BJ (cell line): ENCODE data around the gene PPP2R5C. TPM values are rescaled to one million over a fixed set of nuclear protein-coding genes. Genes with fewer than 3 reads are reported as not detected.

Experiments
- CTCF ChIA-PET: fragments of 350-600 bp; formaldehyde crosslinking; extraction: SDS; loops from one replicate; lab custom pipeline; 2021; ENCODE audit warnings: antibody characterized with exemption, inconsistent platforms; lab: Yijun Ruan, JAX
- POLR2A ChIA-PET: fragments of 300-600 bp; sonication (Branson Sonifier 250); formaldehyde crosslinking; extraction: SDS; loops from one replicate; lab custom pipeline; 2021; ENCODE audit warnings: antibody characterized with exemption; lab: Charles Lee
- DNase-seq: peaks from one replicate; pipeline ENCODE4 v3.0.0-alpha.2; 2011; ENCODE audit warnings: low read depth
- H3K27me3 ChIP-seq: 2 replicates; pipeline ENCODE4 v1.6.0; 2011; ENCODE audit warnings: low read length; ENCODE audit not compliant: control insufficient read depth, insufficient read depth
- H3K36me3 ChIP-seq: 2 replicates; pipeline ENCODE4 v1.5.1; 2011; ENCODE audit warnings: low read length; ENCODE audit not compliant: control insufficient read depth, insufficient read depth
- H3K4me3 ChIP-seq: 2 replicates; pipeline ENCODE4 v1.5.1; 2011; ENCODE audit warnings: low read depth, mild to moderate bottlenecking, control low read depth, low read length
- polyA plus RNA-seq: library from polyadenylated mRNA; depleted of rRNA; stranded (reverse); fragments of >200 nt; gene quantifications from 2 replicates; pipeline ENCODE4 v1.2.3, GENCODE V29; 2011
- TF ChIP-seq, protein P1 (sequence below): IDR thresholded peaks from 2 replicates; pipeline ENCODE4 v1.5.1; 2011; ENCODE audit warnings: low read depth, mild to moderate bottlenecking, control low read depth, inconsistent platforms, low read length, moderate library complexity; ENCODE audit not compliant: insufficient read depth

Gene PPP2R5C
- polyA plus RNA-seq, 1 experiment: 55.8 TPM

DNA sequence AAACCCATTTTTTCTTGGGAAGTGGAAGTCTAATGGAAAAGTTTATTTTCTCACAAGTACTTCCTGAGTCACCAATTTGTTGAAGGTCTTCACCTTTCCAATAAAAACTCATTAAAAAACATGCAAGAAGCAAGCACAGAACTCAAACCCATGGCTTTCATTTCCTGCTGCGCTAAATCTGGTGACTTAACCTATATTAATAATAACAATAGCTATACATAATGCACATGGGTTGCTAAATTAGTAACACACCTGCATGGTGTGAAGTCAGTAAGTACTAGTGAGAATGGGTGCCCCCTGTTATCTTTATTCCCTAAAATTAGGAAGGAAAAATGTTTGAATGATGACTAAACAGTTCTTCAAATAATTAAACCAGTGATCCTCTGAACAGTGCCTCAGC is 52.3 kb downstream of the PPP2R5C start:
- CTCF ChIA-PET: interaction anchor here (0.7 to 4.2 kb wide), 3 partner anchors 10 to 78 kb away, joined by 3 to 12 read pairs (median 4); no protein-coding TSS in a partner anchor
- DNase-seq: no peak
- POLR2A ChIA-PET: no interaction called here
- Histone ChIP-seq H3K27me3 (no peaks in the 10 kb centered on the region), H3K36me3 (peaks cover 4% of the 10 kb centered on the region; the same call in 1 of the 2 replicates), H3K4me3 (no peak overlapping the region)
- TF ChIP-seq, protein P1, sequence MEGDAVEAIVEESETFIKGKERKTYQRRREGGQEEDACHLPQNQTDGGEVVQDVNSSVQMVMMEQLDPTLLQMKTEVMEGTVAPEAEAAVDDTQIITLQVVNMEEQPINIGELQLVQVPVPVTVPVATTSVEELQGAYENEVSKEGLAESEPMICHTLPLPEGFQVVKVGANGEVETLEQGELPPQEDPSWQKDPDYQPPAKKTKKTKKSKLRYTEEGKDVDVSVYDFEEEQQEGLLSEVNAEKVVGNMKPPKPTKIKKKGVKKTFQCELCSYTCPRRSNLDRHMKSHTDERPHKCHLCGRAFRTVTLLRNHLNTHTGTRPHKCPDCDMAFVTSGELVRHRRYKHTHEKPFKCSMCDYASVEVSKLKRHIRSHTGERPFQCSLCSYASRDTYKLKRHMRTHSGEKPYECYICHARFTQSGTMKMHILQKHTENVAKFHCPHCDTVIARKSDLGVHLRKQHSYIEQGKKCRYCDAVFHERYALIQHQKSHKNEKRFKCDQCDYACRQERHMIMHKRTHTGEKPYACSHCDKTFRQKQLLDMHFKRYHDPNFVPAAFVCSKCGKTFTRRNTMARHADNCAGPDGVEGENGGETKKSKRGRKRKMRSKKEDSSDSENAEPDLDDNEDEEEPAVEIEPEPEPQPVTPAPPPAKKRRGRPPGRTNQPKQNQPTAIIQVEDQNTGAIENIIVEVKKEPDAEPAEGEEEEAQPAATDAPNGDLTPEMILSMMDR: no peak

DNA sequence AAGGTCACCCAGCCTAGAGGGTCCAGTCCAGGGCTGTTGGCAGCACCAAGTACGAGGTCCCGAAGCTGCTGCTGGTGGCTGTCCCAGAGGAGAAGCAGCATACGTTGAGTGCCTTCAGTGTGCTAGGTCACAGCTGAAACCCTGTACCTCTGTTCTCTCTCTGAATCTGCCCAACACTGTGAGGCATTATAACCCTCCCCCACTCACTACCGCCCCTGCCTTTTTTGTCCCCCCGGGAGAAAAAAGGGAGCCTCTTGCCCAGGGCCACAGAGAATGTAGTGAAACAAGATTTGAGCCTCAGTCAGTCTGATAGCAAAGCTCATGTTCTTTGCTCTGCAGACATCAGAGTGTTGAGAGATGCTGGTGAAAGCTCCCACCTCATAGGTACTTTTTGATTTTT is 53.4 kb downstream of the PPP2R5C start:
- no peaks in the 10 kb centered on the region for H3K27me3 ChIP-seq
- DNase-seq: no peak
- ChIA-PET CTCF (interaction anchor here (4.2 kb wide), 1 partner anchor 44 kb away, joined by 12 read pairs; no protein-coding TSS in a partner anchor), POLR2A (no interaction called here)
- TF ChIP-seq, protein P1: no peak
- H3K4me3 ChIP-seq: no peak overlapping the region
- peaks cover 6% of the 10 kb centered on the region for H3K36me3 ChIP-seq

GRCh38 chr14:101815994-101816393 is 54.5 kb downstream of the PPP2R5C start:
- TF ChIP-seq, protein P1: no peak
- DNase-seq: no peak
- no peak overlapping the region for H3K4me3 ChIP-seq
- H3K36me3 ChIP-seq: peaks cover 6% of the 10 kb centered on the region
- no peaks in the 10 kb centered on the region for H3K27me3 ChIP-seq
- CTCF ChIA-PET: interaction anchor here (4.2 kb wide), 1 partner anchor 45 kb away, joined by 12 read pairs; no protein-coding TSS in a partner anchor
- POLR2A ChIA-PET: interaction anchor here (0.6 kb wide), 1 partner anchor 20 kb away, joined by 3 read pairs; no protein-coding TSS in a partner anchor

DNA sequence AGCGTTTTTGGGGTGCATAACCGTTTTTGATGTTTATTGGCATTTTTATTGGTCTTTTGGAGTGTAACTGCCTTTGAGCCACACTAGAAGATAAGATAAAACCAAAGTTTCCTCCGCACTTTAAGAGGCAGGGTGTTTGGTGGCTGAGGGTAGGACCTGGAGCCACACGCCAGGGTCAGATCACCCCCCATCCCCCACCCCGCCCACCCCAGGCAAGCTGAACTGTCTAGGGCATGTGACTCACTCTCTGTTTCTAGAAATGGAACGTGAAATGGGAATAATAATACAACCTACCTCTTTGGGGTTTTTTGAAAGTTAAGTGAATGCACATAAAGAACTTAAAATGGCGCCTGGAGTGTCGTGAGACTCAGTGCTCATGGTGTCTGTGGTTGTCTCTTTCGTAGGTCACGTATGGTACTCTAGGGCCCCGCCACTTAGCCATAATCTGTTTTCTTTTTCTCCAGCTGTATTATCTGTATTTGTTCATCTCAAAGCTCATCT is 56.0 kb downstream of the PPP2R5C start:
- H3K4me3 ChIP-seq: no peak overlapping the region
- no peaks in the 10 kb centered on the region for H3K27me3 ChIP-seq
- ChIA-PET CTCF (no interaction called here), POLR2A (no interaction called here)
- DNase-seq: no peak
- TF ChIP-seq, protein P1: no peak
- H3K36me3 ChIP-seq: peaks cover 4% of the 10 kb centered on the region; the same call in 1 of the 2 replicates

DNA sequence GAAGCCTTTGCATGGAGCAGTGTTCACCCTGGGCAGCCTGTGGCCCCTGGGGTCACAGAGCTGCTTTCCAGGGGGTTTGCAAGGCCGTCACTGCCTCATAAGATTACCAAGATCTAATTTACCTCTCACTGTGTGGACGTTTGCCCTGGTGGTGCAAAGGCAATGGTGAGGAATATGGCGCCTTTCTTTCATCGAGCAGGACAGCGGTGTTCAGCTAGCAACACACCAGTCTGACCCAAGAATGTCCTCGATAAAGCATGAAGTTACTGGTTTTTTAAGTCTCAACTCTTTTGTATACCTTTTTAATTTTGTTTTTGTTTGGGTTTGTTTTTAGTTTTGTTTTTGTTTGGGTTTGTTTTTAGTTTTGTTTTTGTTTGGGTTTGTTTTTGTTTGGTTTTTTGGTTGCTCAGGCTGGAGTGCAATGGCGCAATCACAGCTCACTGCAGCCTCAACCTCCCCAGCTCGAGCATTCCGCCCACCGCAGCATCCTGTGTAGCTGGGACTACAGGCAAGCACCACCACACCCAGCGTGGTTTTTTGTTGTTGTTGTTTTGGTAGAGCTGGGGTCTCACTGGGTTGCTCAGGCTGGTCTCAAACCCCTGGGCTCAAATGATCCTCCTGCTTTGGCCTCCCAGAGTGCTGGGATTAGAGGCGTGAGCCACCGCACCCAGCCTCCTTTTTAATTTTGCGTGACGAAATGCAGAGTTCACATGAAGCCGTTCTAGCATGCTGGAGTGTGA is 57.9 kb downstream of the PPP2R5C start:
- Histone ChIP-seq H3K36me3 (peaks cover 4% of the 10 kb centered on the region; the same call in 1 of the 2 replicates), H3K27me3 (no peaks in the 10 kb centered on the region), H3K4me3 (no peak overlapping the region)
- TF ChIP-seq, protein P1: no peak
- POLR2A ChIA-PET: no interaction called here
- CTCF ChIA-PET: no interaction called here
- no peak for DNase-seq
